H1 (cell line): ENCODE data around the gene ZNF775. TPM values are rescaled to one million over a fixed set of nuclear protein-coding genes. Genes with fewer than 3 reads are reported as not detected.

ENCODE experiments used
- CTCF ChIP-seq, 3 experiments: IDR thresholded peaks; 1 replicate in 2 of 3; 2 replicates in 1 of 3; pipeline versions ENCODE4 v1.5.1 to v1.6.1; 2011; ENCODE audit warnings: low read length in 3 of 3, mild to moderate bottlenecking in 3 of 3, inconsistent platforms in 2 of 3, low read depth in 1 of 3, moderate library complexity in 1 of 3; ENCODE audit not compliant: insufficient read depth in 1 of 3; ENCODE audit errors: control extremely low read depth in 1 of 3
- JUN ChIP-seq: IDR thresholded peaks from 2 replicates; pipeline ENCODE4 v1.6.1; 2011; ENCODE audit warnings: low read depth, mild to moderate bottlenecking, improper control_type of control experiment, low read length
- POLR2A ChIP-seq, 2 experiments: IDR thresholded peaks; 1 replicate in 1 of 2; 2 replicates in 1 of 2; pipeline ENCODE4 v1.6.1; 2011; ENCODE audit warnings: low read depth in 2 of 2, low read length in 2 of 2, mild to moderate bottlenecking in 2 of 2; ENCODE audit errors: control extremely low read depth in 1 of 2
- POLR2AphosphoS5 ChIP-seq: IDR thresholded peaks from 2 replicates; pipeline ENCODE4 v1.6.1; 2011; ENCODE audit warnings: low read depth, low read length
- SIX5 ChIP-seq: IDR thresholded peaks from 2 replicates; pipeline ENCODE4 v1.6.1; 2011; ENCODE audit warnings: mild to moderate bottlenecking, low read depth, low read length
- polyA plus RNA-seq, 7 experiments: library from polyadenylated mRNA; depleted of rRNA in 3 of 7; stranded (reverse) in 5 of 7; unstranded in 2 of 7; fragments of >200 nt in 5 of 7; fragments of 200-250 nt in 2 of 7; gene quantifications; 1 replicate in 5 of 7; 2 replicates in 1 of 7; 4 replicates in 1 of 7; pipeline versions ENCODE4 v1.2.1 to v1.2.3, GENCODE V29; 2011 to 2013; ENCODE audit warnings: missing spikeins in 2 of 7, mixed read lengths in 2 of 7
- total RNA-seq: library from RNA; stranded (reverse); fragmentation: NEBNext Ultra II Directional; extraction: Animal tissue kit (Norgen Biotek cat#: 25700); gene quantifications from 2 replicates; pipeline ENCODE4 v1.2.1, GENCODE V29; 2021
- TF ChIP-seq, protein P1 (sequence below): fragments of 300-600 bp; sonication (generic); IDR thresholded peaks from 2 replicates; pipeline ENCODE4 v1.7.1; 2012; ENCODE audit warnings: low read length, moderate library complexity, mild to moderate bottlenecking, inconsistent platforms; ENCODE audit not compliant: insufficient replicate concordance

The ZNF775 gene
- total and polyA plus RNA-seq, 2 of the 8 experiments (the other 6 are each of a cell fraction or from before 2014, with no cell fraction given), result 13.6 to 21.5 TPM

DNA sequence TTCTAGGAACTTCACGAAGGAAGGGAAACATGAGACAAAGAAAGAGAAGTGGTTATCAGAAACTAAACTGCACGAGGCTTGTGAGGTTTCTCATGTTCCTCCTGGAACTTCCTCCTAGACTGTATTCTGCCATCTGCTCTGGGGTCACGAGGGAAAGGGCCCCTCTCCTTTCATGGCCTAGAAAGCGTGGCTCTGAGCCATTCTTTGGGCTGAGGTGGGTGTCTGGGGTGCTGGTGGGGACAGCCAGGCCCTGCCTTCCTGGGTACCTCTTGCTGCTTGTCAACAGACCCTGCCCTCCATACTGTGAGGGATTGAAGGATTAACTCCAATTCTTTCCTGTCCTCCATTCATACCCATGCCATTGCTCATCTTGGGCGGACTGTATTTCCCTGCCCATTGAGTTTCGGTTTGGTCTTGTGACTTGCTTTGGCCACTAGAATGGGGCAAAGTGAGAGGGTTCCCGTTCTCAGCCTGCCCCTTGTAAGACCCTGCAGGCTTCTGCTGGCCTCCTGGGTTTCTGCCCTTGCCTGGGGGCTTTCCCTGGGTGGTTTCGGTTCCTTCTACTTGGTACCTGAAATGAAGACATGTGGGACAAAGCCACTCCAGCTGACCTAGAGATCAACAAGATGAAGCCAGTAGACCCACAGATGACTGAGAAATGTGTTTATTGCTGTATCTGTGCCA lies 56.4 kb downstream of the ZNF775 start (continued):
- TF ChIP-seq, protein P1, sequence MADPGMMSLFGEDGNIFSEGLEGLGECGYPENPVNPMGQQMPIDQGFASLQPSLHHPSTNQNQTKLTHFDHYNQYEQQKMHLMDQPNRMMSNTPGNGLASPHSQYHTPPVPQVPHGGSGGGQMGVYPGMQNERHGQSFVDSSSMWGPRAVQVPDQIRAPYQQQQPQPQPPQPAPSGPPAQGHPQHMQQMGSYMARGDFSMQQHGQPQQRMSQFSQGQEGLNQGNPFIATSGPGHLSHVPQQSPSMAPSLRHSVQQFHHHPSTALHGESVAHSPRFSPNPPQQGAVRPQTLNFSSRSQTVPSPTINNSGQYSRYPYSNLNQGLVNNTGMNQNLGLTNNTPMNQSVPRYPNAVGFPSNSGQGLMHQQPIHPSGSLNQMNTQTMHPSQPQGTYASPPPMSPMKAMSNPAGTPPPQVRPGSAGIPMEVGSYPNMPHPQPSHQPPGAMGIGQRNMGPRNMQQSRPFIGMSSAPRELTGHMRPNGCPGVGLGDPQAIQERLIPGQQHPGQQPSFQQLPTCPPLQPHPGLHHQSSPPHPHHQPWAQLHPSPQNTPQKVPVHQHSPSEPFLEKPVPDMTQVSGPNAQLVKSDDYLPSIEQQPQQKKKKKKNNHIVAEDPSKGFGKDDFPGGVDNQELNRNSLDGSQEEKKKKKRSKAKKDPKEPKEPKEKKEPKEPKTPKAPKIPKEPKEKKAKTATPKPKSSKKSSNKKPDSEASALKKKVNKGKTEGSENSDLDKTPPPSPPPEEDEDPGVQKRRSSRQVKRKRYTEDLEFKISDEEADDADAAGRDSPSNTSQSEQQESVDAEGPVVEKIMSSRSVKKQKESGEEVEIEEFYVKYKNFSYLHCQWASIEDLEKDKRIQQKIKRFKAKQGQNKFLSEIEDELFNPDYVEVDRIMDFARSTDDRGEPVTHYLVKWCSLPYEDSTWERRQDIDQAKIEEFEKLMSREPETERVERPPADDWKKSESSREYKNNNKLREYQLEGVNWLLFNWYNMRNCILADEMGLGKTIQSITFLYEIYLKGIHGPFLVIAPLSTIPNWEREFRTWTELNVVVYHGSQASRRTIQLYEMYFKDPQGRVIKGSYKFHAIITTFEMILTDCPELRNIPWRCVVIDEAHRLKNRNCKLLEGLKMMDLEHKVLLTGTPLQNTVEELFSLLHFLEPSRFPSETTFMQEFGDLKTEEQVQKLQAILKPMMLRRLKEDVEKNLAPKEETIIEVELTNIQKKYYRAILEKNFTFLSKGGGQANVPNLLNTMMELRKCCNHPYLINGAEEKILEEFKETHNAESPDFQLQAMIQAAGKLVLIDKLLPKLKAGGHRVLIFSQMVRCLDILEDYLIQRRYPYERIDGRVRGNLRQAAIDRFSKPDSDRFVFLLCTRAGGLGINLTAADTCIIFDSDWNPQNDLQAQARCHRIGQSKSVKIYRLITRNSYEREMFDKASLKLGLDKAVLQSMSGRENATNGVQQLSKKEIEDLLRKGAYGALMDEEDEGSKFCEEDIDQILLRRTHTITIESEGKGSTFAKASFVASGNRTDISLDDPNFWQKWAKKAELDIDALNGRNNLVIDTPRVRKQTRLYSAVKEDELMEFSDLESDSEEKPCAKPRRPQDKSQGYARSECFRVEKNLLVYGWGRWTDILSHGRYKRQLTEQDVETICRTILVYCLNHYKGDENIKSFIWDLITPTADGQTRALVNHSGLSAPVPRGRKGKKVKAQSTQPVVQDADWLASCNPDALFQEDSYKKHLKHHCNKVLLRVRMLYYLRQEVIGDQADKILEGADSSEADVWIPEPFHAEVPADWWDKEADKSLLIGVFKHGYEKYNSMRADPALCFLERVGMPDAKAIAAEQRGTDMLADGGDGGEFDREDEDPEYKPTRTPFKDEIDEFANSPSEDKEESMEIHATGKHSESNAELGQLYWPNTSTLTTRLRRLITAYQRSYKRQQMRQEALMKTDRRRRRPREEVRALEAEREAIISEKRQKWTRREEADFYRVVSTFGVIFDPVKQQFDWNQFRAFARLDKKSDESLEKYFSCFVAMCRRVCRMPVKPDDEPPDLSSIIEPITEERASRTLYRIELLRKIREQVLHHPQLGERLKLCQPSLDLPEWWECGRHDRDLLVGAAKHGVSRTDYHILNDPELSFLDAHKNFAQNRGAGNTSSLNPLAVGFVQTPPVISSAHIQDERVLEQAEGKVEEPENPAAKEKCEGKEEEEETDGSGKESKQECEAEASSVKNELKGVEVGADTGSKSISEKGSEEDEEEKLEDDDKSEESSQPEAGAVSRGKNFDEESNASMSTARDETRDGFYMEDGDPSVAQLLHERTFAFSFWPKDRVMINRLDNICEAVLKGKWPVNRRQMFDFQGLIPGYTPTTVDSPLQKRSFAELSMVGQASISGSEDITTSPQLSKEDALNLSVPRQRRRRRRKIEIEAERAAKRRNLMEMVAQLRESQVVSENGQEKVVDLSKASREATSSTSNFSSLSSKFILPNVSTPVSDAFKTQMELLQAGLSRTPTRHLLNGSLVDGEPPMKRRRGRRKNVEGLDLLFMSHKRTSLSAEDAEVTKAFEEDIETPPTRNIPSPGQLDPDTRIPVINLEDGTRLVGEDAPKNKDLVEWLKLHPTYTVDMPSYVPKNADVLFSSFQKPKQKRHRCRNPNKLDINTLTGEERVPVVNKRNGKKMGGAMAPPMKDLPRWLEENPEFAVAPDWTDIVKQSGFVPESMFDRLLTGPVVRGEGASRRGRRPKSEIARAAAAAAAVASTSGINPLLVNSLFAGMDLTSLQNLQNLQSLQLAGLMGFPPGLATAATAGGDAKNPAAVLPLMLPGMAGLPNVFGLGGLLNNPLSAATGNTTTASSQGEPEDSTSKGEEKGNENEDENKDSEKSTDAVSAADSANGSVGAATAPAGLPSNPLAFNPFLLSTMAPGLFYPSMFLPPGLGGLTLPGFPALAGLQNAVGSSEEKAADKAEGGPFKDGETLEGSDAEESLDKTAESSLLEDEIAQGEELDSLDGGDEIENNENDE, result no peak
- TF ChIP-seq SIX5, result no peak
- no peak for TF ChIP-seq POLR2A (IDR thresholded peaks at IDR 0.05; ENCODE audit: control extremely low read depth in 1 of 2, low read depth in 2 of 2, low read length in 2 of 2)
- no peak for TF ChIP-seq POLR2AphosphoS5
- TF ChIP-seq CTCF (IDR thresholded peaks at IDR 0.05; ENCODE audit: control extremely low read depth in 1 of 3, insufficient read depth in 1 of 3, low read depth in 1 of 3, low read length in 3 of 3), result no peak
- TF ChIP-seq JUN, result no peak
